MM.1S (cell line): Measurements from ENCODE around the gene ARL17B.
"Not testable (repeated sequence)": the region's sequence is repeated elsewhere in the genome, so short reads cannot be mapped to it uniquely, and the experiment has no call there.

ENCODE experiments used
- DNase-seq: peaks from one replicate; pipeline ENCODE4 v3.0.0-alpha.2; 2015
- H2AFZ ChIP-seq: fragments of 300-600 bp; sonication (generic); 2 replicates; pipeline ENCODE4 v1.6.0; 2016; ENCODE audit warnings: antibody characterized with exemption, low read length
- H3F3A ChIP-seq: fragments of 300-600 bp; sonication (generic); 2 replicates; pipeline ENCODE4 v1.6.1; 2016; ENCODE audit warnings: mild to moderate bottlenecking, antibody characterized with exemption, low read length, moderate library complexity, mixed read lengths; ENCODE audit not compliant: insufficient read depth
- H3K27ac ChIP-seq: fragments of 300-600 bp; sonication (generic); 2 replicates; pipeline ENCODE4 v1.5.1; 2016; ENCODE audit warnings: mild to moderate bottlenecking, low read length
- H3K27me3 ChIP-seq: fragments of 300-600 bp; sonication (generic); replicated peaks from 2 replicates; pipeline ENCODE4 v1.6.0; 2016; ENCODE audit warnings: low read length; ENCODE audit not compliant: insufficient read depth
- H3K36me3 ChIP-seq: fragments of 300-600 bp; sonication (generic); replicated peaks from 2 replicates; pipeline ENCODE4 v1.6.1; 2016; ENCODE audit warnings: mild to moderate bottlenecking, low read length, mixed read lengths; ENCODE audit not compliant: insufficient read depth
- H3K4me1 ChIP-seq: fragments of 300-600 bp; sonication (generic); 2 replicates; pipeline ENCODE4 v1.6.1; 2016; ENCODE audit warnings: low read length, mixed read lengths
- H3K4me2 ChIP-seq: fragments of 300-600 bp; sonication (generic); 2 replicates; pipeline ENCODE4 v1.6.0; 2016; ENCODE audit warnings: low read depth, low read length
- H3K4me3 ChIP-seq: fragments of 300-600 bp; sonication (generic); 2 replicates; pipeline ENCODE4 v1.5.1; 2016; ENCODE audit warnings: low read length, mixed read lengths
- H3K79me2 ChIP-seq: fragments of 300-600 bp; sonication (generic); 2 replicates; pipeline ENCODE4 v1.6.1; 2016; ENCODE audit warnings: mixed run types, low read length, mixed read lengths
- H3K9ac ChIP-seq: fragments of 300-600 bp; sonication (generic); 2 replicates; pipeline ENCODE4 v1.6.1; 2016; ENCODE audit warnings: low read length, mixed read lengths
- H3K9me2 ChIP-seq: fragments of 300-600 bp; sonication (generic); replicated peaks from 2 replicates; pipeline ENCODE4 v1.6.1; 2016; ENCODE audit warnings: mild to moderate bottlenecking, low read length, mixed read lengths; ENCODE audit not compliant: insufficient read depth
- H3K9me3 ChIP-seq: fragments of 300-600 bp; sonication (generic); replicated peaks from 2 replicates; pipeline ENCODE4 v1.6.1; 2016; ENCODE audit warnings: mild to moderate bottlenecking, low read length, mixed read lengths; ENCODE audit not compliant: insufficient read depth
- H4K20me1 ChIP-seq: fragments of 300-600 bp; sonication (generic); 2 replicates; pipeline ENCODE4 v1.6.1; 2016; ENCODE audit warnings: mild to moderate bottlenecking, low read length, moderate library complexity, mixed read lengths; ENCODE audit not compliant: insufficient read depth
- CTCF ChIP-seq: fragments of 300-600 bp; sonication (generic); IDR thresholded peaks from 2 replicates; pipeline ENCODE4 v1.5.1; 2016; ENCODE audit warnings: antibody characterized with exemption, low read length, mixed read lengths
- EZH2 ChIP-seq: fragments of 300-600 bp; sonication (generic); optimal IDR thresholded peaks from 2 replicates; pipeline ENCODE3; 2017; ENCODE audit warnings: low read depth, mild to moderate bottlenecking, antibody characterized with exemption, low read length, mixed read lengths
- EZH2phosphoT487 ChIP-seq: fragments of 300-600 bp; sonication (generic); IDR thresholded peaks from 2 replicates; pipeline ENCODE4 v1.6.1; 2018; ENCODE audit warnings: antibody characterized with exemption, low read length

Gene ARL17B

GRCh38 chr17:46262271-46262670 is 99.3 kb downstream of the ARL17B start:
- H3K9ac ChIP-seq = no peak overlapping the region
- no peak overlapping the region for H3K4me3 ChIP-seq
- no peaks in the 10 kb centered on the region for H3K27me3 ChIP-seq
- H3K4me1 ChIP-seq = peaks cover 10% of the 10 kb centered on the region; the same call in 1 of the 2 replicates
- H2AFZ ChIP-seq = no peak overlapping the region
- DNase-seq = no peak
- H3K9me3 ChIP-seq = no peaks in the 10 kb centered on the region
- H3K79me2 ChIP-seq = no peaks in the 10 kb centered on the region
- H3K4me2 ChIP-seq = no peak overlapping the region
- no peaks in the 10 kb centered on the region for H3K9me2 ChIP-seq
- no peak overlapping the region for H3K27ac ChIP-seq
- H3K36me3 ChIP-seq = no peaks in the 10 kb centered on the region
- H3F3A ChIP-seq = peaks cover 4% of the 10 kb centered on the region
- H4K20me1 ChIP-seq = no peaks in the 10 kb centered on the region
- no peak for TF ChIP-seq EZH2
- no peak for TF ChIP-seq EZH2phosphoT487
- TF ChIP-seq CTCF = no peak

- H3F3A ChIP-seq, H3K27ac ChIP-seq, H3K9ac ChIP-seq, H2AFZ ChIP-seq, H3K9me3 ChIP-seq, H4K20me1 ChIP-seq, H3K4me1 ChIP-seq, H3K9me2 ChIP-seq, H3K27me3 ChIP-seq, H3K36me3 ChIP-seq, H3K79me2 ChIP-seq: not testable (repeated sequence)
- Histone ChIP-seq H3K4me3 (peak overlapping the region; percentile 33; the same call in 1 of the 2 replicates), H3K4me2 (peak overlapping the region; percentile 65; the same call in 1 of the 2 replicates)
- DNase-seq = peak; percentile 9
- TF ChIP-seq CTCF = peak; percentile 16; the same call in 1 of the 2 replicates
These were observed 101.5 kb downstream of the ARL17B start for GRCh38 chr17:46259845-46260661.

GRCh38 chr17:46256369-46256768 is 105.2 kb downstream of the ARL17B start:
- not testable (repeated sequence) for H3F3A ChIP-seq, H3K79me2 ChIP-seq, DNase-seq, H3K9me3 ChIP-seq, H3K9ac ChIP-seq, H3K4me2 ChIP-seq, H3K4me3 ChIP-seq, H2AFZ ChIP-seq, H3K36me3 ChIP-seq, H3K4me1 ChIP-seq, H3K9me2 ChIP-seq, H3K27me3 ChIP-seq, H4K20me1 ChIP-seq, H3K27ac ChIP-seq

- H3K4me1 ChIP-seq, H3K4me2 ChIP-seq, DNase-seq: not testable (repeated sequence)
These were observed 107.4 kb downstream of the ARL17B start for GRCh38 chr17:46254215-46254614.

More at GRCh38 chr17:46254215-46254614, 107.4 kb downstream of the ARL17B start:
- H3K36me3 ChIP-seq, H3K79me2 ChIP-seq, H3K4me3 ChIP-seq, H3K27me3 ChIP-seq, H3K27ac ChIP-seq, H3K9ac ChIP-seq, H3F3A ChIP-seq, H3K9me2 ChIP-seq, H3K9me3 ChIP-seq, H2AFZ ChIP-seq, H4K20me1 ChIP-seq: not testable (repeated sequence)
